Sigmoid colon (tissue), 7 donors: ENCODE results near the gene PARVG. TPM values are rescaled to one million over a fixed set of nuclear protein-coding genes. Genes with fewer than 3 reads are reported as not detected.

Experiments used
- DNase-seq: peaks from one replicate; pipeline ENCODE4 v3.0.0-alpha.2; 2019
- H3K27ac ChIP-seq, 4 donors: fragments of 200-600 bp; sonication (generic); one replicate each; pipeline ENCODE4 v1.5.1; 2016 to 2019; ENCODE audit warnings: mild to moderate bottlenecking in 1 of 4
- H3K27me3 ChIP-seq, 3 donors: fragments of 200-600 bp; sonication (generic); one replicate each; pipeline ENCODE4 v1.5.1; 2019; ENCODE audit warnings: mild to moderate bottlenecking in 1 of 3
- H3K36me3 ChIP-seq, 4 donors: fragments of 200-600 bp; sonication (generic); one replicate each; pipeline ENCODE4 v1.5.1; 2016 to 2019
- H3K4me1 ChIP-seq, 4 donors: fragments of 200-600 bp; sonication (generic); one replicate each; pipeline ENCODE4 v1.5.1; 2017 to 2019
- H3K4me3 ChIP-seq, 4 donors: fragments of 200-600 bp; sonication (generic); one replicate each; pipeline ENCODE4 v1.5.1; 2017 to 2019; ENCODE audit warnings: mild to moderate bottlenecking in 2 of 4, moderate library complexity in 1 of 4
- H3K9me3 ChIP-seq, 4 donors: fragments of 200-600 bp in 3 of 4; sonication (generic) in 3 of 4; one replicate each; pipeline versions ENCODE4 v1.5.1 to v1.6.1; 2013 to 2019
- EP300 ChIP-seq, 4 donors: sonication (generic); formaldehyde crosslinking; IDR thresholded peaks; one replicate each; pipeline ENCODE4 v1.6.1; 2017; ENCODE audit warnings: antibody characterized with exemption in 4 of 4
- POLR2A ChIP-seq, 2 donors: fragments of 450-650 bp; IDR thresholded peaks; one replicate each; pipeline ENCODE4 v1.6.1; 2016; ENCODE audit warnings: antibody characterized with exemption in 2 of 2, mild to moderate bottlenecking in 2 of 2, moderate library complexity in 2 of 2
- POLR2AphosphoS5 ChIP-seq, 4 donors: sonication (generic); formaldehyde crosslinking; IDR thresholded peaks; one replicate each; pipeline ENCODE4 v1.6.1; 2017; ENCODE audit warnings: antibody characterized with exemption in 4 of 4
- WGBS, 2 donors: extraction: QIAGEN DNeasy Blood & Tissue Kit; methylation state at CpG; one replicate each; pipeline ENCODE4 v1.1.7; 2013; 5-methylcytosine and 5-hydroxymethylcytosine counted together
- intact Hi-C: fragments of 100-400 bp; cut with DNase I; formaldehyde crosslinking; loops from one replicate; pipeline ENCODE4 v1.15.1; 2023
- polyA plus RNA-seq, 3 donors: library from polyadenylated mRNA; stranded (reverse); fragments of 200-250 nt; gene quantifications; one replicate each; pipeline ENCODE4 v1.2.3, GENCODE V29; 2013
- total RNA-seq, 4 donors: library from RNA; depleted of rRNA; stranded (reverse); fragments of >200 nt; gene quantifications; one replicate each; pipeline ENCODE4 v1.1.0, GENCODE V29; 2016
- TF ChIP-seq, protein P1 (sequence below), 4 experiments: fragments of 450-650 bp in 3 of 4; fragments of 200-600 bp in 1 of 4; IDR thresholded peaks; one replicate each; pipeline ENCODE4 v1.5.1; 2016 to 2019; ENCODE audit warnings: antibody characterized with exemption in 4 of 4, mild to moderate bottlenecking in 3 of 4, moderate library complexity in 2 of 4
- donor health status: healthy with polysubstance abuse.
- donor health status: Bipolar disorder and iron deficiency.
- donor health status: healthy.

The PARVG gene
- total and polyA plus RNA-seq, 7 donors = 3.0 to 65.1 (median 9.8) TPM

- no peak for DNase-seq
- Histone ChIP-seq H3K27ac (no peak overlapping the region), H3K36me3 (peaks cover 0 to 11% (median 3%) of the 10 kb centered on the region in 4 donors), H3K9me3 (no peaks in the 10 kb centered on the region), H3K4me3 (no peak overlapping the region), H3K27me3 (no peaks in the 10 kb centered on the region), H3K4me1 (peaks cover 0 to 15% (median 9%) of the 10 kb centered on the region in 4 donors)
- intact Hi-C loops = no loop called here
- TF ChIP-seq, protein P1, sequence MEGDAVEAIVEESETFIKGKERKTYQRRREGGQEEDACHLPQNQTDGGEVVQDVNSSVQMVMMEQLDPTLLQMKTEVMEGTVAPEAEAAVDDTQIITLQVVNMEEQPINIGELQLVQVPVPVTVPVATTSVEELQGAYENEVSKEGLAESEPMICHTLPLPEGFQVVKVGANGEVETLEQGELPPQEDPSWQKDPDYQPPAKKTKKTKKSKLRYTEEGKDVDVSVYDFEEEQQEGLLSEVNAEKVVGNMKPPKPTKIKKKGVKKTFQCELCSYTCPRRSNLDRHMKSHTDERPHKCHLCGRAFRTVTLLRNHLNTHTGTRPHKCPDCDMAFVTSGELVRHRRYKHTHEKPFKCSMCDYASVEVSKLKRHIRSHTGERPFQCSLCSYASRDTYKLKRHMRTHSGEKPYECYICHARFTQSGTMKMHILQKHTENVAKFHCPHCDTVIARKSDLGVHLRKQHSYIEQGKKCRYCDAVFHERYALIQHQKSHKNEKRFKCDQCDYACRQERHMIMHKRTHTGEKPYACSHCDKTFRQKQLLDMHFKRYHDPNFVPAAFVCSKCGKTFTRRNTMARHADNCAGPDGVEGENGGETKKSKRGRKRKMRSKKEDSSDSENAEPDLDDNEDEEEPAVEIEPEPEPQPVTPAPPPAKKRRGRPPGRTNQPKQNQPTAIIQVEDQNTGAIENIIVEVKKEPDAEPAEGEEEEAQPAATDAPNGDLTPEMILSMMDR (IDR thresholded peaks at IDR 0.05) = no peak
- TF ChIP-seq POLR2A (IDR thresholded peaks at IDR 0.05) = no peak
- TF ChIP-seq EP300 (IDR thresholded peaks at IDR 0.05) = no peak
- no peak for TF ChIP-seq POLR2AphosphoS5 (IDR thresholded peaks at IDR 0.05)
- WGBS, 2 donors = 80 to 92% methylated on average over 15 of the region's 15 CpGs
Observed at GRCh38 chr22:44165286-44165874, 15.3 kb upstream of the PARVG start.

DNA sequence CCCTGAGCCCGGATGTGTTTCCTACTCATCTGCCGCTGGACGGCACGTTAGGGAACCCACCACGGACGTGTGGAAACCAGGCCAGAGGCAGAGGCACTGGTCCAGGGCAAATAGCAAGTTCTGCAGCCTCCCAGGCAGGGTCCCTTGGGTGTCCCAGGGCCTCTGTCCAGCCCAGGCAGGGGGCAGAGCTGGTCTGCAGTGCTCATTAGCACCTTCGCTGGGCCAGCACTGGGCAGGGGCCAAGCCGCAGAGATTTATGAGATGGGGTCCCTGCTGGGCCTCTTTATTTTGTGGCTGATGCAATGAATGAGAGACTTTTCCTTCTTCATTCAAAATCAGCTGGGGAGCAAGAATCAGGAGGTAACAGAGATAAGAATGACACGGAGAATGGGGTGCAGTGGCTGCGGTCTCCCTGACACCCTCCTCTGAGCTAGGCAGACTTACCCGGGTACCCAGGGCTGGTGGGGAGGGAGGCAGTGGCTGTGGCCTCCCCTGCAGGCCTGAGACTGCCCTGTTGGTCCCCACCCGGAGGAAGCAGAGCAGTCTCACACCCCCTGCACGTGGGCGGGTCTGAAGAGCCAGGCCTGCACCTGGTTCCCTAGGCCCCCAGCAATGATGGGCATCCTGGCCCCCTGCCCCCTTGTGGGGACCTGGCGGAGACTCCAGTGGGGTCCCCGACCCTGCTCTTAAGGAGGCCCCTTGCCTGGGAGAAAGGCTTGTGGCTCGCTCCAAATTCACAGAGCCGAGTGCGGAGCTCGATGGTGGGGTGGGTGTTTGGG is 14.0 kb upstream of the PARVG start:
- peaks cover 0 to 14% (median 3%) of the 10 kb centered on the region in 4 donors for H3K36me3 ChIP-seq
- H3K9me3 ChIP-seq = no peaks in the 10 kb centered on the region
- 78 to 90% methylated on average over 20 of the region's 20 CpGs for WGBS, 2 donors
- H3K4me3 ChIP-seq = no peak overlapping the region
- TF ChIP-seq, protein P1 (IDR thresholded peaks at IDR 0.05) = no peak
- no peak for TF ChIP-seq POLR2A (IDR thresholded peaks at IDR 0.05)
- TF ChIP-seq EP300 (IDR thresholded peaks at IDR 0.05) = no peak
- TF ChIP-seq POLR2AphosphoS5 (IDR thresholded peaks at IDR 0.05) = no peak
- intact Hi-C loops = no loop called here
- H3K27me3 ChIP-seq = no peaks in the 10 kb centered on the region
- DNase-seq = no peak
- peaks cover 0 to 8% (median 4%) of the 10 kb centered on the region in 4 donors for H3K4me1 ChIP-seq
- H3K27ac ChIP-seq = no peak overlapping the region

- Histone ChIP-seq H3K4me3 (no peak overlapping the region), H3K4me1 (peaks cover 0 to 8% (median 4%) of the 10 kb centered on the region in 4 donors), H3K9me3 (no peaks in the 10 kb centered on the region), H3K36me3 (peaks cover 0 to 14% (median 3%) of the 10 kb centered on the region in 4 donors), H3K27me3 (no peaks in the 10 kb centered on the region), H3K27ac (no peak overlapping the region)
- TF ChIP-seq POLR2AphosphoS5 (IDR thresholded peaks at IDR 0.05) (no peak), POLR2A (IDR thresholded peaks at IDR 0.05) (no peak), EP300 (IDR thresholded peaks at IDR 0.05) (no peak)
- TF ChIP-seq, protein P1 (IDR thresholded peaks at IDR 0.05) = no peak
- DNase-seq = no peak
- intact Hi-C loops = no loop called here
- WGBS, 2 donors = 58 to 59% methylated on average over 12 of the region's 12 CpGs
Observed at GRCh38 chr22:44167501-44167900, 13.2 kb upstream of the PARVG start.

DNA sequence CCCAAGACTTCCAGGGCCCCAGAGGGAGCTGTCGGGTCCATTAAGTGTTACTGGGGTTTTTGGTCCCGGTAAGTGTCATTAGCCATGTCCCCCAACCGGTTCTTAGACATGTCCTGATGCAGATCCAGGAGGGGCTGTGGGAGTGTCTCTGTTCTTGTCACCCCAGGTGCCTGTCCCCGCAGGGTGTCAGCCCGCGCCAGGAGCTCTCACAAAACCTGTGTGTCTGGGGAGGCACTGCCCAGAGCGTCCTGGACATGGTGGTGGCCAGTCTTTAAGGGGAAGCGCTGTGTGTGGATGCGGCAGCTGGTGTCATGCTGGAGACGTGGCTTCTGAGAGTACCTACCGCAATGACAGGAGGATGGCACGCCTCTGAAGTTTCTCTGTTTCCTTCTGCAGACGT is 12.5 kb upstream of the PARVG start:
- H3K4me3 ChIP-seq = no peak overlapping the region
- no peaks in the 10 kb centered on the region for H3K9me3 ChIP-seq
- no peak for DNase-seq
- WGBS, 2 donors = 81 to 82% methylated on average over 13 of the region's 13 CpGs
- no peak overlapping the region for H3K27ac ChIP-seq
- intact Hi-C loops = no loop called here
- TF ChIP-seq POLR2AphosphoS5 (IDR thresholded peaks at IDR 0.05) = no peak
- TF ChIP-seq, protein P1 (IDR thresholded peaks at IDR 0.05) = no peak
- H3K27me3 ChIP-seq = no peaks in the 10 kb centered on the region
- peaks cover 0 to 14% (median 3%) of the 10 kb centered on the region in 4 donors for H3K36me3 ChIP-seq
- peaks cover 0 to 8% (median 4%) of the 10 kb centered on the region in 4 donors for H3K4me1 ChIP-seq
